Testis (tissue), 2 donors: ENCODE measurements around the gene SEZ6L.

ENCODE experiments used
- CTCF ChIP-seq, 3 experiments: fragments of 450-650 bp in 2 of 3; fragments of 200-600 bp in 1 of 3; sonication (generic) in 1 of 3; IDR thresholded peaks; one replicate each; pipeline ENCODE4 v1.5.1; 2016 to 2019; ENCODE audit warnings: antibody characterized with exemption in 3 of 3, mild to moderate bottlenecking in 2 of 3, moderate library complexity in 1 of 3
- POLR2A ChIP-seq: fragments of 450-650 bp; IDR thresholded peaks from one replicate; pipeline ENCODE4 v1.6.1; 2017; ENCODE audit warnings: antibody characterized with exemption, mild to moderate bottlenecking, moderate library complexity

GRCh38 chr22:26205494-26205893 lies 36.2 kb downstream of the SEZ6L start:
- no peak for TF ChIP-seq CTCF (IDR thresholded peaks at IDR 0.05)
- TF ChIP-seq POLR2A: no peak
